HG02588 (cell line): Measurements from ENCODE around the gene PSMB3.

Experiments
- ATAC-seq: cut with Tn5 transposase; IDR thresholded peaks from one replicate; pipeline ENCODE4 v1.9.1; 2021; ENCODE audit warnings: mild to moderate bottlenecking, moderate library complexity; ENCODE audit not compliant: unreplicated experiment

PSMB3 gene

DNA sequence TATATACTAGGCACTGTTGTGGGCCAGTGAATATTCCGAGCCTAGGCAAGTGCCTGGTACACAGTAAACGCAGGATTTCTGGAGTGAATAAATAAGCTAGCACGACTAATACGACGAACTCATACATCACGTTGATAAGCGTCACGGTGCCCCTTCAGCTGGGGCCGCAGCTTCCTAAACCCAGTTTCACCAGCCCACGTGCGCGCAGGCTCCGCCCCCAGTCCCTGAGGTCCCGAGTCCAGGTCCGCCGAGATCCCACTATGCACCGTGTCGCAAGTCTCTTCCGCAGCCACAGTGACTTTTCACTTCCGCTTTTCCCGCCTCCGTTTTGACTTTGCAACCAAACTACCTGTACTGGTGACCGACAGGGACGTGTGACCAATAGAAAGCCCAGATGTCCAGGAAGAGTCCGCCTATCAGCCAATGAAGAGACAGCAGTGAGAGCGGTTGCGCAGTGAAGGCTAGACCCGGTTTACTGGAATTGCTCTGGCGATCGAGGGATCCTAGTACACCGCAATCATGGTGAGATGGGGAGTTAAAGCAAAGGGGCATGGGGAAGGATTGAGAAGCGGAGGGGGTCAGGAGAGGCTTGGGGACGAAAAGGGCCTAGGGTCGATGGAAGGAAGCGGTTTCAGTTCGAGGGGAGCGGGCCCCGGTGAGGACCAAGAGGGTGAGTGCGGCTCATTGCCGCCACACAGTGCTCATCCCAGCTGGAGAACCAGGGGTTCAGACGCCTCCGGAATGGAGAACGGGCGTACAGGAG lies at the start of gene PSMB3:
TSS of gene PSMB3 (plus strand) at position 434 of the 763 bp plus-strand sequence. CDS start at position 520, 86 bp downstream.
- ATAC-seq, result peak; percentile 88

DNA sequence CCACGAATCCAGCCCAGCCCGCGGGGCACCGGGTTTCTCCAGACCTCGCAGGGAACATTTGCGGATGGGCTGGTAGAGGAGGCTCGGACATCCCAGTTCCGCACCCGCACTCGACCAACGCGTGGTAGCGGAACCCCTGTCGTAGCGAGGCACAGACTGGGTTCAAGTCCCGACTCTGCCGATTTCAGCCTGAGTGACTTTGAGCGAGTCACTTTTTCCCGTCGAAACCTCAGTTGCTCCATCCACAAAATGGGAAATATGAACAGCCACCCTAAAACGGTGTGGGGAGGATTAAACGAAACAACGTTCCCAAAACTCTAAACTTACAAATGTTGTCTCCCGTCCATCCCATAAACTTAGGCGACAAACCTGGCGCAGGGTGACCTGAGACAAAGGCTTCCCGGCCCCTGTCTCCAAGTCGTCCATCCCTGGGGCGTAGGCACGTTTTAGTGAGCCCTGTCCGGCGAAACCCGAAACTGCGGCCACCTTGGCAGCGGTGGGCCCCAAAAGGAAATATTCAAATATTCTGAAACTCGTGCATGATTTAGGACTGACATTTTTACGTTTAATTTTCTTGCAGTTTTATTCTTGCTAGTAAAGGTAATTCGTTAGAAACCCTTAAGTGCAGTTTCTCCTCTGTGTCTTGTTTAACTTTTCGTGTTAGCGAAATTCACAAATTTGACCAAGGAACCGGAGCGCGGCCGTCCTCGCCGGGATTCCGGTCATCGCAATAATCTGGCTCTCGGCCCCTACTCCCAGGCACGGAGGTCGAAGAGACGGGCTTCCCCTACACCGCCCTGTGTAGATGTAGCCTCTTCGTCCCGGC lies 49.4 kb upstream of the PSMB3 start:
- no peak for ATAC-seq

DNA sequence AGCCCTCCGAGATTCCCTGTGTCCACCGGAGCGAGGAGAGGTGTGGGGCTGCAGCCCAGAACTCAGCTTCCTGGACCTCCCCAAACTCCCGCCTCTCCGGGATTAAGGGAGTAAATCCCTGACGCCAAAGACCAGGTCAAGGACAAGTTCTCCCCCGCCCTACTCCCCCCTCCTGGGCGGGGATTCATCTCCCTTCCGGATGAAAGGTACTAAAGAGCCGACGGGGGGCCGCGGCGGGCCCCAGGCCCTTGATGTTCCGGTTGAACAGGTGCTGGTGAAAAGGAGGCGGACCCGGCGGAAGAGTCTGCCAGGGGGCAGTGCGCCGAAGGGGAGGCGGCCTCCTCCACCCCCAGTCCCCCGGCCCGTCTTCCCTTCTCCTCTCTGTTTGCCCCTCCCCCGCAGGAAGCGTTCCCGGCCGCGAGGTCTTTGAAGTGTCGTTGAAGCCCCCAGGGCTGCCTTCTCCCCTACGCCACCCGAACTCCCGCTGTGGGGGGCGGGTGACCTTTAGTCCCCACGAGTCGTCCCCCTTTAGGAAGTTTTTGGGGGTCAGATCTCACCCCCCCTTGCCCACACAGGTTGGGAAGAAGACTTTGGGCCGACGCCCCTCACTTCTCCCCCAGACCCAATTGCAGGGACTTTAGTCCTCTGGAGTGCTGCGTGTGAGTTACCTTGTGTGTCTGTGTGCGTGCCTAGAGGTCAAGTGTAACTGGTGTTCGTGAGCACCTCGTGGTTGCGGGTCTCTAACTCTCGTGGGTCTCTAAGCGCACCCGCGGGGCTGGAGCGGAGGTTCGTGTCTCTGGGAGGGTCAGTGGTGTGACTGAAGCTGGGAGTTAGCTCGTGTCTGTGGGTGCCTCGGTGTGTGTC lies 48.6 kb upstream of the PSMB3 start:
- no peak for ATAC-seq

DNA sequence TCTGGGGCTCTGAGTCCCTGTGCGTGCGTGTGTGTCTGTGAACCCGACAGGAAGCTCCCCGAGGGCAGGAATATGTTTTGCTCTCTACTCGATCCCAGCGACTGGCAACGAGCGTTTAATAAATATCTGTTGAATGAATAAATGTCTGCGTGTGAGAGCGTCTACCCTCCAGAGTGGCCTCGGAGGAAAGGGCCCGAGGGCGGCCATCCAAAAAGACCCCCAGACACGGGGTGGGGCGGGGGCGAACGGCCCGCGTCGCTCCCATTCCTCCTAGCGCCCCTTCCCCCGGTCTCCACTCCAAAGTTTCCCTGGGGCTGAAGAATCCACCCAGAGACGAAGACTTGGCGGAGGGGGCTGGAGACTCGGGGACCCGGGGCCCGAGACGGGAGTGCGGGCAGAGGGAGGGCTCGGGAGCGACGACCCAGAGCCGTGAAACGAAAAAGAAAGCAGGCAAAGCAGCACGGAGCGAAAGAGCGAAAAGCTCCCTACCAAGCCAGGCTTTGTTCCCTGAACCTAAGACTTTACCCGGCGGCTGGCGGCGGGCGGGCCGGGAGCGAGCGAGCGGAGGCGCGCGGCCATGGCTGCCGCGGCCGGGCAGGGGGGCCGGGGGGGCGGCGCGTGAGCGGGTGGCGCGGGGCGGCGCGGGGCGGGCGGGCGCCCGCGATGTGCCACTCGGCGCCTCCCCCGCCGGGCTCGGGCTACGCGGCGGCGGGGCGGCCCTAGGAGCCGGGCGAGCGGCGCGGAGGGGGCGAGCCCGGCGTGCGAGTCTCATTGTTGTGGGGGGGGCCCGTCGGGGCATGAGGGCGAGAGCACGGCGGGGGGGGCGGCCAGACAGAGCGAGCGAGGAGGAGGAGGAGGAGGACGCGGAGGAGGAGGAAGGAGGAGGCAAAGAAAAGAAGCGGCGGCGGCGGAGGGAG lies 47.7 kb upstream of the PSMB3 start, which contains the start of gene MLLT6:
TSS of gene MLLT6 (plus strand) at position 668 of the 917 bp plus-strand sequence. CDS start 360 bp downstream, outside the sequence.
- ATAC-seq, result no peak

DNA sequence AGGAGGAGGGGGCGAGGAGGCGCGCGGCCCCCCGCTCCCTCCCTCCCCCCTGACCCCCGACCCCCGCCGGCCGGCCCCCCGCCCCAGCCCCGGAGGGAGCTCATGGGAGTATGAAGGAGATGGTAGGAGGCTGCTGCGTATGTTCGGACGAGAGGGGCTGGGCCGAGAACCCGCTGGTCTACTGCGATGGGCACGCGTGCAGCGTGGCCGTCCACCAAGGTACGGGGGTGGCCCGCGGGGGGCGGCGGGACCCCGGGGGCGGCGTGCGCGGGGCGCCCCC lies 47.1 kb upstream of the PSMB3 start:
- no peak for ATAC-seq

DNA sequence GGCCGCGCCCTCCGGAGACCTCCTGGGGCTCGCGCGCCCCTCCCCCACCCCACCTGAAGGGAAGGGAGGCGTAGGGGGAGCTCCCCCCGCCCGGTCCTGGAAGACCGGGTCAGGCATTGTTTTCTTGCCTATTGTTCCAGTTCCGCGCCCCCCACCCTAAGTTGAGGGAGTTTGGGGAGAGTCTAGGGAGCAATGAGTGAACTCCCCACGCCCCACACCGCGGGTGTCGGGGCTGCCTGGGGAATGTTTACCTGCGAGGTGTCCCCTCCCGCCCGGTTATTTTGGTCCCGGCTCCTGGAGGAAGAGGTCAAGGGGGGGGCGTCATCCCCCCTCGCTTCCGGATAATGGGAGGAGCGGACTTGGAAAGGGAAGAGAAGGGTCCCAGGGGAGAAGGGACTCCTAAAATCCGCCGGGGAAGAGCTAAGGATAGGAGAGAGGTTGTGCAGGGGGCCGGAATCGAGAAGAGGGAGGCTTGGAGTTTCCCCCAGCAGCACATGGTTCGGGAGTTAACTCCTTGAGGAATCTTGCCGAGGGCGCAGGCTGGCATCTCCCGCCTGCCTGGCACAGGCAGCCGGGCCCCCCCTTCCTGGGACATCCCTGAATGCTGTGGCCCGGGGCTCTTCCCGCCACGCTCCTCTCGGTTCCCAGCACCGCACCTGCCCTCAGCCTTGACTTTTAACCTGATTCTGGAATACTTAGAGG lies 46.6 kb upstream of the PSMB3 start:
- ATAC-seq, result no peak

DNA sequence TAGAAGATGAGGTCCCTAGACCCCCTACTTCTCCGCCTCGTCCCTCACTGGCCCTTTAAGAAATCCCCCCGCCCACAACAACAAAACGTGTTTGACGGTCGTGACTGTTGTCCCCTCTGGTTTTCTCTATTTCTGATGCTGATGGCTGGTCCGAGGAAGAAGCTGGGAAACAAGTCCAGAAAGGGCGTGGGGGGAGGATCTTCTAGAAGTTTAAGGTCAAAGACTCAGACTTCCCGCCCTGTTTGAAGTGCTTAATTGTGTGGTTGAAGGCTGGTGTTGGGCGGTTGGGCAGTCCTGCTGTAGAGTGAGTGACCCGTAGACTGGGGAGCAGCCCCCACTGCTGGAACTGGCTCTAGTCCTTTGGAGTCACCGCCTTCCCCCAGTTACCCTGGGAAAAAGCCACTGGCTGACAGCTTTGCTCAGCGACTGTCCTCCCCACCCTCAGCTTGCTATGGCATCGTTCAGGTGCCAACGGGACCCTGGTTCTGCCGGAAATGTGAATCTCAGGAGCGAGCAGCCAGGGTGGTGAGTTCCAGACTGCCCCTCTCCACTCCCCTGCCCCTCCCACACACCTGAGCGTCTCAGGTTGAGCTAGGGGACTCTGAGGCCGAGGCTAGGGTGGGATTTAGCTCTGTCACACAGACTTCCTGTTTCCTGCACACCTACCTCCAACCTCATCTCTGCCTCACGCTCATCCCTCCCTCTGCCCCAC lies 45.9 kb upstream of the PSMB3 start:
- no peak for ATAC-seq

DNA sequence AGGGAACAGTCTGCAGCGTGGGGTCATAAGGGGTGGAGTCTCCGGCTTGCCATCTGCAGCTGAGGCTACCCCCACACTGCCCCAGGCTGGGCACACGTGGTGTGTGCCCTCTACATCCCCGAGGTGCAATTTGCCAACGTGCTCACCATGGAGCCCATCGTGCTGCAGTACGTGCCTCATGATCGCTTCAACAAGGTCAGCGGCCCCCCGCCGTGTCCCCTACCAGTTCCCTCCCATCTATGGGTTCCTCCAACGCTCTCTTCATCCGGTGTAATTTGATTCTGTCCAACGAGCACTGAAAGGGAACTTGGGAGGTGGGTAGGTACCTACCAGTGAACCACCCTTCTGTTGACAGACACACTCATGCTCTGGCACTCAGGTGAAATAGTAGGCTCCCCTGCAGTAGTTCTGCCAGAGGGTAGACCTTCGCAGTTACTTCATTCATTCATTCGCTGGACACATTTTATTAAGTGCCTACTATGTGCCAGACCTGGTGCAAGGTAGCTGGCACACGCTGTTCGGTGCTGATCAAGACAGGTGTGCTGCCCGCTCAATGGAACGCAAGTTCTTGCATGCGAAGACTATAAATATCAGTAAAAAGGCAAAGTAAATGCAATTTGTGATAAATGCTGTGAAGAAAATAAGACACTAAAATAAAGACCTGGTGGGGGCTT lies 44.7 kb upstream of the PSMB3 start:
- ATAC-seq, result no peak

DNA sequence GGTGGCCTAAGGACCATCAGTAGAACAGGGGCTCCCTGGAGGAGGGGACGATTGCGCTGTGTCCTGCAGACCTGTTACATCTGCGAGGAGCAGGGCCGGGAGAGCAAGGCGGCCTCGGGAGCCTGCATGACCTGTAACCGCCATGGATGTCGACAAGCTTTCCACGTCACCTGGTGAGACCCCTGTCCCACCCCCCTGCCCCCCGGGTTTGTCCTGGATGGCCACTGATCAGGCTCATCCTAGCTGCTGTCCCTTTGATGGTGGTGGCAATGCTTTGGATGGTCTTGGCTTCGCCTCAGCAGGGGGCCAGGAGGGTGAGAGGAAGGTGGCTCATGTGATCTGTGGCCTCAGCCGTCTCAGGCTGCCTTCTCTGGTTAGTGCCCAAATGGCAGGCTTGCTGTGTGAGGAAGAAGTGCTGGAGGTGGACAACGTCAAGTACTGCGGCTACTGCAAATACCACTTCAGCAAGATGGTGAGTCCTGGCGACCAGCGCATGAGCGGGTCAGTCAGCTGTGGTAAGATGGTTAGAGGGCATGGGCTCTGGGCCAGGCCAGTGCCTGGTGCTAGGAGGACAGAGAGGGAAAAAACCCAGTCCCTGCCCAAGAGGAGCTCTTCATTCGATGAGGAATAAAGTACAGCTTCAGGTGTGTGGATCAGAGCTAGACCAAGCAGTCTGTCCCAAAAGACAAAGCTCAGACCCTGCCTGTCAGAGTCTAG lies 43.3 kb upstream of the PSMB3 start:
- ATAC-seq, result no peak

DNA sequence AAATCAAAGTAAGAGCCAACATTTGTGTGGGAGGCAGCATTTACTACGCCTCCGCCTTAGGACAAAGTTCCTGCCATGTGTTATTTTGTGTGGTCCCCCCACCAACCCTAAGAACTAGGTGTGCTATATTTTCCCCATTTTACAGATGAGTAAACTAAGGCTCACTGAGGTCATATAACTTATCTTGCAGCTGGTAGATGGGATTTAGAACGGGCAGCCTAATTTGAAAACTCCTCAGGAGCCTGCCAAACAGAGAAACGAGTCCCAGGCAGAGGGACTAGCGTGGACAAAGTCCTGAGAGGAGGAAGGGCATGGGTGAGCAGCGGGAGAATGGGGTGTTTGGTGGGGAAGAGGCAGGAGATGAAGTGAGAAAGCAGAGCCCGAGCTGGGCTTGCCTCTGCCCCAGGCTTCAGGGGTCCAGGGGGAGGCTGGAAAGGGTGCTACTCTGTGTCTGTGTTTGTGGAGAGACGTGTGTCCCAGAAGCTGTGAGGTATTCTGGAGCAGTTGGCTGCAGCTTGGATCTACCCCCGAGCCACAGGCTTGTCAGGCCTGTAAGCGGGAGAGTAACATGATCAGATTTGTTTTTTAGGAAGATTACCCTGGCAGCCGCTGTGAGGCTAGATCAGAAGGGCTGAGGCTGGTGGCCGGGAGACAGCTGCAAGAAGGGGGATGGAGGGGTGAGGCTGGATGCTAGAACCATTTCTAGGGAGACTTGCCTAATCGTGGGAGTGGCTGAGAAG lies 42.5 kb upstream of the PSMB3 start:
- no peak for ATAC-seq

DNA sequence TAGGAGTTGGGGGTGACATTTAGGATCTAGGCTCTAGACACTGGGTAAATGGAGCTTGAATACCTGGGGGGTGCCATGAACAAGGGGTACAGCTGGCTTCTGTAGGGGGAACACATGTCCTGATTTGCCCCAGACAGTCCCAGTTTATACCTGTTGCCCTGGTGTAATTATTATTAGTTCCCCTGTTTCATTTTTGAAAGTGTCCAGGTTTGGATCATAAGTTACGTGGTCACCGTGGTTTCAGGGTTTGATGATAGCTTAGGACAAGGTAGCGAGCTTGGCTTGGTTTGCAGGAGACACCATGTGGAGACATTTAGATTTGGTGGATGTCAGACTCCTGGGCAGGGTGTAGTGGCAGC lies 42.0 kb upstream of the PSMB3 start:
- no peak for ATAC-seq

DNA sequence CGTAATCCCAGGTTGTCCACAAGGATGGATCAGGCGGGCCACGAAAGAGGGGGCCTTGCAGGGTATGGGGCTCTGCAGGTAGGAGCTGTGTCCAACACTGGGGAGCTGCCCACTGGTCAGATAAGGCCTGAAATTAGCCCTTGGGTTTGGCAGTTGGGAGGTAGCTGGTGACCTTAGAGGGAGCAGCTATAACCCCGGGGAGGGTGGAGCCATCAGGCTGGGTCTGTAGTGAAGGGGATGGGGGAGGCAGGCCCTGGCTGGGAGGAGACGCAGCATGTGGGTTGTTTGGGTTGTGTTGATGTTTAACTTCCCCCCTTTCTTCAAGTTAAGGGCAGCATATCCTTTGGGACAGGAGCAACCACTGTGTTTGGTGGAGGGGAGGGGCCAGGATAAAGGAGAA lies 41.6 kb upstream of the PSMB3 start:
- ATAC-seq, result no peak

DNA sequence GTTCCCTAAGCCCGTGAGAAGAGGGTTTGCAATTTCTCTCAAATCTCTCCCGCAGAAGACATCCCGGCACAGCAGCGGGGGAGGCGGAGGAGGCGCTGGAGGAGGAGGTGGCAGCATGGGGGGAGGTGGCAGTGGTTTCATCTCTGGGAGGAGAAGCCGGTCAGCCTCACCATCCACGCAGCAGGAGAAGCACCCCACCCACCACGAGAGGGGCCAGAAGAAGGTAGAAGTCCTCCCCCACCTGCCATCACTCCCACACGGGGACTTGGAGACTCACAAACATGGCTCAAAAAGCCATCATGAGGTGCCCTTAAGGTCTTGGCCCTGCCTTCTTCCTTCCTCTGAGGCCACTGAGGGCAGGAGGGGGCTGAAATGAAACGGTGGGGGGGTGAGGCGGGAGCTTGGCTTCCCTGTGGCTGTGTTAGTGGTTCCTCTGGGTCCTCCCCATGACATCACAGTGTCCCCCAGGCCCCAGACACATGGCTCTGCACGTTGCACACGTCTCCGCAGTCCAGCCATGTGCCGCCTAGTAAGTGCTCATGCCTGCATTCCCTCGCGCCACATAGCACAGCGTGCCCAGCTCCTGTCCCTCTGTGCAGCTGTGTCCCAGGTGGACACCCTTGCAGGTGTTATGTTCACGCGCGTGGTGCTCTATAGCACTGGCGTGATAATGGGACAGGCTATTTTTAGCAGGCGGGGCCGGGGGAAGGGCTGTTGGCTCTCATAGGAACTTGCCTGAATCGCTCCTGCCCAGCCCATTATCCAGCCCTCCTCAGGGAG lies 40.6 kb upstream of the PSMB3 start:
- ATAC-seq, result no peak

DNA sequence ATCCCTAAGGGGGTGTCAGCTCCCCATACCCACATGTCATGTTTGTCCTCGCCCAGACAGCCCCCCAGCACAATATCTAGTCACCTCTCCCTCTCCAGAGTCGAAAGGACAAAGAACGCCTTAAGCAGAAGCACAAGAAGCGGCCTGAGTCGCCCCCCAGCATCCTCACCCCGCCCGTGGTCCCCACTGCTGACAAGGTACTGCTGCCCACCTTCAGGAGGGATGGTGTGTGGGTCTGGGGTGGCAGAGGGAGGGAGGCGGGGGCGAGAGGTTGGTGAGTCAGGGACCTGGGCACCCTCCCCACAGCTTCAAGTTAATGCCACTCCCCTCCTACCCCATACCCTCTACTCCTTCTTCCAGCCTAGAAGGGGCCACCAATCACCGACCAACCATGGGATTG lies 39.9 kb upstream of the PSMB3 start:
- no peak for ATAC-seq

DNA sequence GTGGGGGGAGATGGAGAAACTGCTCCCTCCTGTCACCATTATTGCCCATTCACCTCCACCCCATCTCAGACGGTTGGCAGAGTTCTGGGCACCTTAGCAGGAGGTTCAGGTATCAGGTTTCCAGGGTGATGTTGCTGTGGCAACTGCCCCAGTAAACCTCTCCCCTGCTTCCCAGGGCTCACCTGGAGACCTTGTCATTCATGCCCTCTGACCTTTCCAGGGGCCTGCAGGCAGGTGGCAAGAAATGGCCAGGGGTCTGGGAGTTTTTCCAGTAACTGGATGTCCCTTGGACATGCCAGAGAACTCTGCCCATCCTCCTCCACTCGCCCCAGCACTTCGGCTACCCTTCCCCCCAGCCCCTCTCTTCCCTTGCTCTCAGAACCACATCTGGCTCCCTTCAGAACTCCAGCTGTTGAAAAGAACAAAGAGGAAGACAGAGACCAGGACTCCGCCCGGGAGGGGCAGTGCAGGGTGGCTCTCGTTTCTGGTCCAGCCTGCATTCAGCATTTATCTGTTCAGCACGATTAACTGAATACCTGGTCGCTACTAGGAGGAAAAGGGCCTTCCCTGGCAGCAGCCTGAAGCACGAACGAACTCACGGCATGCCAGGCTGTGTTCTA lies 39.0 kb upstream of the PSMB3 start:
- ATAC-seq, result no peak
